ENCODE results near the gene IL12RB1. TPM values are rescaled to one million over a fixed set of nuclear protein-coding genes. Genes with fewer than 3 reads are reported as not detected.

Gene IL12RB1
- total and polyA plus RNA-seq, 3 donors from 2014 or later = 0.39 to 2.5 (median 1.8) TPM

DNA sequence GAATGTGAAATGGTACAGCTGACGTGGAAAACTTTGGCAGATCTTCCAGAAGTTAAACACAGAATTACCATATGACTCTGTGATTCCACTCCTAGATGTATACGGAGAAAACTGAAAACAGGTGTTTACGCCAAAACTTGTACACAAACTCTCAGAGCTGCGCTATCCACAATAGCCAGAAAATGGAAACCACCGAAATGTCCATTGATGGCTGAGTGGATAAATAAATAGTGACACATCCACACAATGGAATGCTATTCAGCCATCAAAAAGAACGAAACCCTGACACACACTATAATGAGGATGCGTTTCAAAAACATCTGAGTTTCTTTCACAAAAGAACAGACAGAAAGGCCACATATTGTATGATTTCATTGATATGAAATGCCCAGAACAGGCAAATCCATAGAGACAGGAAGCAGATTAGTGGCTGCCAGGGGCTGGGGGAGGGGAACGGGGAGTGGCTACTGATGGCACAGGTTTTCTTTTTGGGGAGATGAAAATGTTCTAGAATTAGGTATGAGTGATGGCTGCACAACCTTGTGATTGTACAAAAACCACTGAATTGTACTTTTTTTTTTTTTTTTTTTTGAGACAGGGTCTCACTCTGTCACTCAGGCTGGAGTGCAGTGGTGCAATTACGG lies 33.0 kb downstream of the IL12RB1 start:
- intact Hi-C loops (cut with DNase I; ENCODE audit: low total_unique reads) = no loop called here
- no peak for TF ChIP-seq POLR2A (IDR thresholded peaks at IDR 0.05)
- TF ChIP-seq, protein P1, sequence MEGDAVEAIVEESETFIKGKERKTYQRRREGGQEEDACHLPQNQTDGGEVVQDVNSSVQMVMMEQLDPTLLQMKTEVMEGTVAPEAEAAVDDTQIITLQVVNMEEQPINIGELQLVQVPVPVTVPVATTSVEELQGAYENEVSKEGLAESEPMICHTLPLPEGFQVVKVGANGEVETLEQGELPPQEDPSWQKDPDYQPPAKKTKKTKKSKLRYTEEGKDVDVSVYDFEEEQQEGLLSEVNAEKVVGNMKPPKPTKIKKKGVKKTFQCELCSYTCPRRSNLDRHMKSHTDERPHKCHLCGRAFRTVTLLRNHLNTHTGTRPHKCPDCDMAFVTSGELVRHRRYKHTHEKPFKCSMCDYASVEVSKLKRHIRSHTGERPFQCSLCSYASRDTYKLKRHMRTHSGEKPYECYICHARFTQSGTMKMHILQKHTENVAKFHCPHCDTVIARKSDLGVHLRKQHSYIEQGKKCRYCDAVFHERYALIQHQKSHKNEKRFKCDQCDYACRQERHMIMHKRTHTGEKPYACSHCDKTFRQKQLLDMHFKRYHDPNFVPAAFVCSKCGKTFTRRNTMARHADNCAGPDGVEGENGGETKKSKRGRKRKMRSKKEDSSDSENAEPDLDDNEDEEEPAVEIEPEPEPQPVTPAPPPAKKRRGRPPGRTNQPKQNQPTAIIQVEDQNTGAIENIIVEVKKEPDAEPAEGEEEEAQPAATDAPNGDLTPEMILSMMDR (IDR thresholded peaks at IDR 0.05) = no peak
- no peaks in the 10 kb centered on the region for H3K36me3 ChIP-seq (ENCODE audit: low read depth, missing control alignments)
- H3K27me3 ChIP-seq = no peaks in the 10 kb centered on the region
- no peak overlapping the region for H3K27ac ChIP-seq
- peaks cover 24% of the 10 kb centered on the region for H3K4me1 ChIP-seq
- H3K4me3 ChIP-seq = no peak overlapping the region
- WGBS, 2 donors = 68 to 73% methylated on average over 9 of the region's 9 CpGs
- H3K9me3 ChIP-seq = no peaks in the 10 kb centered on the region
- DNase-seq = no peak

DNA sequence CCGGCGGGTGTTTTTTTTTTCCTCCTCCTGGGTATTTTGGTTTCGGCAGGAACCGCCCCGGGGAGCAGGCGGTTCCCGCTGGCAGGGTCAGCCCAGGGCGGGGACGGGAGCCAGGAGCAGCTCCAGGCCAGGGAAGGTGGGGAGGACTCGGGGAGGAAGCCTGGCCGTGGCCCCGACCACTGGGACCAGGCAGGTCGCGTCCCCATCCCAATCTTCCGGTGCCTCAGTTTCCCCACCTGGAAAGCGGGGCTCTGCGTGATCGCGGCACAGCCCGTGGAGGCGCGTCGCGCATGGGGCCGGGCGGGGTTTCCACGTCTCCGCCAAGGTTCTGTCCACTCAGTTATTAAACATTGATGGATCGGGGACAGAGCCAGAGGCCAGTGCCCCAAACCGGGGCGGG lies 34.8 kb downstream of the IL12RB1 start:
- intact Hi-C loops (cut with DNase I; ENCODE audit: low total_unique reads) = no loop called here
- Histone ChIP-seq H3K27me3 (no peaks in the 10 kb centered on the region), H3K36me3 (ENCODE audit: low read depth, missing control alignments) (no peaks in the 10 kb centered on the region), H3K9me3 (no peaks in the 10 kb centered on the region), H3K4me3 (peak overlapping the region in 1 of 2 donors; percentile 5), H3K27ac (no peak overlapping the region), H3K4me1 (peaks cover 14% of the 10 kb centered on the region)
- DNase-seq = no peak
- 3 to 13% methylated on average over 5 to 26 of the region's 31 CpGs for WGBS, 2 donors
- TF ChIP-seq, protein P1 (IDR thresholded peaks at IDR 0.05) = no peak
- TF ChIP-seq POLR2A (IDR thresholded peaks at IDR 0.05) = no peak

DNA sequence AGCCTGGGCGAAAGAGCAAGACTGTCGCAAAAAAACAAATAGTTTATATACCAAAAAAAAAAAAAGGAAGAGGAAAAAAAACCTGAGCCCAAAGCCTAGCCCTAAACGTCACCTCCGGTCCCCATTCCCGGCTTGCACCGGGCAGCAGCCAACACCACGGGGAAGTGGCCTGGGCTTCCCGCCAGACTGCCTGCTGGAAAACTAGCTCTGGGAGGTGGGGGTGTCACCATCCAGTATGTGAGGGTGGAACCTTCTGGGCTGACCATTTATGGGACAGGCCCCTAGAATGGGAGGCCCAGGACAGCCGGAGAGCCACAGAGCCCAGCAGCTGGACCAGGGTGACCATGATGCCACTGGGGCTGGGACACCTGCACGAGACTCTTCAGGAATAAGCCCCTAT lies 37.3 kb downstream of the IL12RB1 start:
- Histone ChIP-seq H3K36me3 (ENCODE audit: low read depth, missing control alignments) (no peaks in the 10 kb centered on the region), H3K4me1 (peaks cover 14% of the 10 kb centered on the region), H3K27ac (peak overlapping the region in 1 of 2 donors; percentile 73), H3K4me3 (no peak overlapping the region), H3K27me3 (no peaks in the 10 kb centered on the region), H3K9me3 (no peaks in the 10 kb centered on the region)
- peak; percentile 91 for DNase-seq
- 50 to 54% methylated on average over 9 to 10 of the region's 10 CpGs for WGBS, 2 donors
- TF ChIP-seq POLR2A (IDR thresholded peaks at IDR 0.05) = no peak
- TF ChIP-seq, protein P1 (IDR thresholded peaks at IDR 0.05) = no peak
- intact Hi-C loops (cut with DNase I; ENCODE audit: low total_unique reads) = no loop called here

DNA sequence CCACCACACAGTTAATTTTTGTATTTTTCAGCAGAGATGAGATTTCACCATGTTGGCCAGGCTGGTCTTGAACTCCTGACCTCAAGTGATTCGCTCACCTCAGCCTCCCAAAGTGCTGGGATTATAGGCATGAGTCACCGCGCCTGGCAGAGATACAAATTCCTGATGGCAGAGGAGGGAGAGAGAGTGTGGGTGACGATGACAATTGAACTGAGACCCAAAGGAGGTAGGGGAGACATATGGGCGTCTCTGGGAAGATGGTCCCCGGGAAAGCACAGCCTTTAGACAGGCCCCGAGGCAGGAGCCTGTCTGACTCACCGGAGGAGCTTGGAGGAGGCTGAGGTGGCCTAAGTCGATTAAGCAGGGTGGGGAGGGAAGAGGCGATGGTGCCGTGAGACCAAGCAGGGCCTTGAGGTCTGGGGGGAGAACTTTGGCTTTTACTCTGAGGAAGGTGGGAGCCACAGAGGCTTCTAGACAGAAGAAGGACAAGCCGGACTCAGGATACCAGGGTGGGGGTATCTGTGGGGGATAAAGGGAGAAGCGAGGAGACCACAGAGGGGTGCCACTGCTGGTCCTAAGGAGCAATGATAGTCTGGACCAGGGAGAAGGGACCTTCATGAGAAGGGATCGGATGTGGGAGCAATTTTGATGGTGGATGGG lies 40.5 kb downstream of the IL12RB1 start:
- no peaks in the 10 kb centered on the region for H3K27me3 ChIP-seq
- no peak for DNase-seq
- intact Hi-C loops (cut with DNase I; ENCODE audit: low total_unique reads) = no loop called here
- H3K4me3 ChIP-seq = no peak overlapping the region
- H3K27ac ChIP-seq = no peak overlapping the region
- TF ChIP-seq, protein P1 (IDR thresholded peaks at IDR 0.05) = no peak
- no peak for TF ChIP-seq POLR2A (IDR thresholded peaks at IDR 0.05)
- peaks cover 11% of the 10 kb centered on the region for H3K4me1 ChIP-seq
- H3K9me3 ChIP-seq = no peaks in the 10 kb centered on the region
- no peaks in the 10 kb centered on the region for H3K36me3 ChIP-seq (ENCODE audit: low read depth, missing control alignments)
- WGBS, 2 donors = 71 to 77% methylated on average over 14 of the region's 14 CpGs
